ENCODE data around the gene ERI2. TPM values are rescaled to one million over a fixed set of nuclear protein-coding genes. Genes with fewer than 3 reads are reported as not detected.
A peak's percentile ranks its signal among the peaks of the same experiment; 100 is the strongest.
"Not testable (repeated sequence)": the region's sequence is repeated elsewhere in the genome, so short reads cannot be mapped to it uniquely, and the experiment has no call there.

Gene ERI2
- total RNA-seq, 1 experiment from 2014 or later: 21.9 TPM

DNA sequence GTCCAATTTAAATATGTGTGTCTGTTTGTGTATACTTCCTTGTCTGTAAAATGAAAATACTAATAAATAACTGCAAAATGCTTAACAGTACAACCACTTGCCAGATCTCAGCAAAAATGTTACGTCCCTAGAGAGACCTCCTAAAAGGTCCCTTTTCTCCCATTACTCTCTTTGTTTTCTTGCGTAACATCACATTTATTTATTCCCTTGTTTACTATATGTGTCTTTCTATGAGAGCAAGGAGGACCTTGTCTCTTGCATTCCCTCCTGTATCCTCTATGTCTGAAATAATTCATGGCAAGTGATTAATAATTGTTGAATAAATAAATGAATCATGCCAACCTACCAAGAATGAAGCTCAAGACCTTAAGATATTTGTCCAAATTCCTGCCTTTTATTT is 40.5 kb downstream of the ERI2 start:
- DNase-seq (ENCODE audit: low spot score): no peak

DNA sequence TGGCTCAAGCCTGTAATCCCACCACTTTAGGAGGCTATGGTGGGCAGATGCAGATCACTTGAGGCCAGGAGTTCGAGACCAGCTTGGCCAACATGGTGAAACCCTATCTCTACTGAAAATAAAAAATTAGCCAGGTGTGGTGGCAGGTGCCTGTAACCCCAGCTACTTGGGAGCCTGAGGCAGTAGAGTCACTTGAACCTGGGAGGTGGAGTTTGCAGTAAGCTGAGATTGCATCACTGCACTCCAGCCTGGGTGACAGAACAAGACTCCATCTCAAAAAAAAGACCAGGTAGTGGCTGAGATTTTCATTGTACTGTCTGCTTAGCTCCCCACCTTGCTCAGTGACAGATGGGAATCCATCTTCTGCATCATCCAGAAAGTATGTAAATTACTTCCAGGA is 41.8 kb downstream of the ERI2 start:
- not testable (repeated sequence) for DNase-seq (ENCODE audit: low spot score)

DNA sequence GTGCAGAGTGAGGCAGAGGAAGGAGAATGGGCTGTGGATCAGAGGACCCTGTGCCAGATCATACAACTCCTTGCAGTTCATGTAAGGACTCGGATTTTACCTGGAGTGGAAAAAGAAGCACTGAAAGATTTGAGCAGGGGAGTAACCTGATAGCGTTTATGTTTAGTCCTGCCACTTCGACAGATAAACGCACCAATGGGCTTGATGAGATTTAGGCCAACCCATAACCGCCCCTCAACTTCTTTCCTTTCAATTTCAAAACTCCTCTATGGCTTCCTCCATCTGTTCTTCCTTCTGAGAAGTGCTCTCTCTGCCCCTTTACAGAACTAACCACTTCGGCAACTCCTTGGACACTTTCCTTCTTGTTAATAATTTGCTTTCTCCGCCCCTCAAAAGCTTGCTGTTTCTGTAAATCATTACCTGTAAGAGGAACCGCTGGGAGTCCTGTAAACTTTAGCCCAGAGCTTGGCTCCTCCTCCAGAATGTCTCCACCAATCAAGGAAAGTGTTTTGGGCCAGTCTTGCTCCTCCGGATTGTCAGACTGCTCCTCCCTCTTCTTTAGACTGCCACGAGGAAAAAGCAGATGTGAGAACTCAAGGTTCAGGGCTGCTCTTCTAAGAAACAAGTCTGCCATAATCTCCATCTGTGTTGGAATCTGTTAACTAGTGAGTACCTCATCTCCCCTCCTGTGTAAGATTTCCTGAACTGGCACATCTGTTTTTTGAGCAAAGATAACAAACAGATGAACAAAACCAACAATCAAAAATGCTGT is 42.6 kb downstream of the ERI2 start, which contains the start of gene ACSM3:
Gene ACSM3, plus strand, starts transcription at position 554 of the 772 bp plus-strand sequence. CDS start 6,021 bp downstream, outside the sequence.
- DNase-seq (ENCODE audit: low spot score): peak; percentile 75

DNA sequence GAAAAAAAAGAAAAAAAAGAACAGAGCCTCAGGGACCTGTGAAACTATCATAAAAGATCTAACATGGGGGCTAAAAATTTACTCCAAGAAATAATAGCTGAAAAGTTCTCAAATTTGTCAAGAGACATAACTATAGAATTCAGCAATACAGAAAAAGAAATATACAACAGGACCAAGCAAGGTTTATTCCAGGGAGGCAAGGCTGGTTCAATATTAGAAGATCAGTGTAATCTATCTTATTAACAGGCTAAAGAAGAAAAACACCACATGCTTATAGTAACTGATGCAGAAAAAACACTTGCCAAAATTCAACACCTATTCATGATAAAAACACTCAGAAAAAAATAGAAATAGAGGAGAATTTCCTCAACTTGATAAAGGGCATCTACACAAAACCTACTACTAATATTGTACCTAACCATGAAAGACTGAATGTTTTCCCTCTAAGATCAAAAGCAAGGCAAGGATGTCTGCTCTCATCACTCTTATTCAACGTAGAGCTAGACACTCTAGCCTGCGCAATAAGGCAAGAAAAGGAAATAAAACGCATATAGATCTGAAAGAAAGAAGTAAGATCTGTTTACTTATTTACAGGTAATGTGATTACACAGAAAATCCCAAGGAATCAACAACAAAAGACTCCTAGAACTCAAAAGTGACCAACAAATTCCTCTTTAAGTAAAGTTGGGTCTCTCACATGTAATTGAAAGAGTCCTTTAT is 43.7 kb downstream of the ERI2 start:
- no peak for DNase-seq (ENCODE audit: low spot score)

DNA sequence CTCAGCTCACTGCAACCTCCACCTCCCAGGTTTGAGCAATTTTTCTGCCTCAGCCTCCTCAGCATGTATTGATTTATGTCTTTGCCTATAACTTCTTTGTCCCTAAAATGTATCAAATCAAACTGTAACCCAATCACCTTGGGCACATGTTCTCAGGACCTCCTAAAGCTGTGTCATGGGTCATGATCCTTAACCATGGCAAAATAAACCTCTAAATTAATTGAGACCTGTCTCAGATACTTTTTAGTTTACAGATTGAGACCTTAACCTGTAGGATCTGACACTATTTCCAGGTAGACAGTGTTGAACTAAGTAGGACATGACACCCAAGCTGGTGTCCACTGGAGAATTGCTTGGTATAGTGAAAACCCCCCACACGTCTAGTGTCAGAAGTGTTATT is 45.1 kb downstream of the ERI2 start:
- no peak for DNase-seq (ENCODE audit: low spot score)

DNA sequence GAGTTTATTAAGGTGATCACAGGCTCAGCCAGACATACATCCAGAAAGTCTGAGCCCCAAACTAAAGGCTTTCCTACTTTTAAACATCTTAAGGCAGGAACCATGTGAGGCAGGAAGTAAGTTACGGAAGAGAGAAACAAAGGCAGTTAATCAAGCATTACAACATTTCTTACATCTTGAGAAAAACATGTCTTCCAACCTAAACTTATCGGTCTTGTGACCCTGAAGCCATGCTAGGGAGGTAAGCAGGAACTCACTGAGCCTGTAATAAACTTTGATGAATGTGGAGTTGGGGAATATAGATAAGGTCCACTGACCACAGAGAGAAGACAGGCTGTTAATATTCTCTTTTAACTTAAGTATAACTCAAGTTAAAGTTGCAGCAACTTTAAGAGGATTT is 45.9 kb downstream of the ERI2 start:
- DNase-seq (ENCODE audit: low spot score): no peak

DNA sequence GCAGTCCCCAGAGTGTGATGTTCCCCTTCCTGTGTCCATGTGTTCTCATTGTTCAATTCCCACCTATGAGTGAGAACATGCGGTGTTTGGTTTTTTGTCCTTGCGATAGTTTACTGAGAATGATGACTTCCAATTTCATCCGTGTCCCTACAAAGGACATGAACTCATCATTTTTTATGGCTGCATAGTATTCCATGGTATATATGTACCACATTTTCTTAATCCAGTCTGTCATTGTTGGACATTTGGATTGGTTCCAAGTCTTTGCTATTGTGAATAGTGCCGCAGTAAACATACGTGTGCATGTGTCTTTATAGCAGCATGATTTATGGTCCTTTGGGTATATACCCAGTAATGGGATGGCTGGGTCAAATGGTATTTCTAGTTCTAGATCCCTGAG is 50.5 kb downstream of the ERI2 start:
- not testable (repeated sequence) for DNase-seq (ENCODE audit: low spot score)

DNA sequence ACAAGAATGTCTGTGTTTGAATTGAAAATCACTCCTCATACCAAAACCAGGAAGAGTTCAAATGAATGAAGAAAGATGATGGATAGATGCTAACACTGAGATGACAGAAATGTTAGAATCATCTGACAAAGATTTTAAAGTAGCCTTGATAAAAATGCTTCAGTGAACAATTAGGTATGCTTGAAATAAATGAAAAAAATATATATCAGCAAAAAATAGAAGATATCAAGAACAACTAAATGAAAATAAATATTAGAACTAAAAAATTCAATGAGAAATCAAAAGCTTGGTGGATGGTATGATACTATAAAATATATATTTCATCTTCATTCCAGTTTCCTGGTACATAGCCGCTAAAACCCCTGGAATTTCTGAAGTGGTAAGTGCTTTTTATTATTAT is 51.0 kb downstream of the ERI2 start:
- no peak for DNase-seq (ENCODE audit: low spot score)

DNA sequence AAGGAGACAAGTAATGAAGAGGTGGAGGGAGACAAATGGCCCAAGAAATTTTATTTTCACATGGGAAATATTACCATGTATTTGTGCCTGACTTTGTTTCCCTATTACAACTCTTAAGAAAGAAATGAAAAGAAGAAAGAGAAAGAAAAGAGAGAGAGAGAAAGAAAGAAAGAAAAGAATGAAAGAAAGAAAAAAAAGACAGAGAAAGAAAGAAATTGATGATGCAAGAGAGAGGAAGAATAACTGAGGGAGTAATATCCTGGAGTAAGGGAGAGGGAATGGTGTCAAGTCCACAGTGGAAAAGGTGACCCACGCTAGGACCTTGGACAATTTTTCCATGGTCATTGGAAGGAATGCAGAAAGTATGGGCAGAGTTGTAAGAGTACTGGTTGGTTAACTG is 52.5 kb downstream of the ERI2 start:
- no peak for DNase-seq (ENCODE audit: low spot score)

DNA sequence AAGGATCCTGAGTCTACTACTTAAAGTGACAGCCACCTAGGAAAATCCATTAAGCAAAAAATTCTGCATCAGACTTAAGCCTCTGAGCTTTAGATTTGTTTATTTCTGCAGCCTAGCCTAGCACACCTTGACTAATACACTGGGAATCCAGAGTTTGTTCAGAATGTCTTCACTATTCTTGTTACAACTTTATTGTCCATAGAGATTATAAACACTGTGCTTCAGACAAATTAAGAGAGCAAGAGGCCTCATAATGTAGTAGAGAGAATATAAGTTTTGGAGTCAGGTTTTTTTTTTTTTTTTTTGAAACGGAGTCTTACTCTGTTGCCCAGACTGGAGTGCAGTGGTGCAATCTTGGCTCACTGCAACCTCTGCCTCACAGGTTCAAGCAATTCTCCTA is 55.7 kb downstream of the ERI2 start:
- DNase-seq (ENCODE audit: low spot score): no peak

DNA sequence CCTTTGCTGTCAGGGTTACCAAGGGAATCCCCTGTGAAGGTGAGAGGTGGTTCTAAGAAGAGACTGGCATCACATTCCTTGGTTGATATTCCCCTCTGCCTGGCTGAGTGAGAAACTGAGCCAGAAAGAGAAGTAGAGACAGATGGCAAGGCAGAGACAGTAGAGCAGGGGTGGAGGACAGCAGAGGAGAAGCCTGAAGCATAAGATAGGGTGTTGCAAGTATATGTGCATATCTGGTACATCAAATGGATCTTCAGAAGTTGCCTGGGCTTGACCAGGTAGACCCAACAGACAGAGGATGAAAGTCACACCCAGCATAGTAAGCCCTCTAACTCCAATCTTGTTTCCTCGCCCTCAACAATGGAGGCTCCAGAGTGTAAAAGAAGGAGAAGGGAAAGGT is 56.8 kb downstream of the ERI2 start:
- DNase-seq (ENCODE audit: low spot score): no peak

DNA sequence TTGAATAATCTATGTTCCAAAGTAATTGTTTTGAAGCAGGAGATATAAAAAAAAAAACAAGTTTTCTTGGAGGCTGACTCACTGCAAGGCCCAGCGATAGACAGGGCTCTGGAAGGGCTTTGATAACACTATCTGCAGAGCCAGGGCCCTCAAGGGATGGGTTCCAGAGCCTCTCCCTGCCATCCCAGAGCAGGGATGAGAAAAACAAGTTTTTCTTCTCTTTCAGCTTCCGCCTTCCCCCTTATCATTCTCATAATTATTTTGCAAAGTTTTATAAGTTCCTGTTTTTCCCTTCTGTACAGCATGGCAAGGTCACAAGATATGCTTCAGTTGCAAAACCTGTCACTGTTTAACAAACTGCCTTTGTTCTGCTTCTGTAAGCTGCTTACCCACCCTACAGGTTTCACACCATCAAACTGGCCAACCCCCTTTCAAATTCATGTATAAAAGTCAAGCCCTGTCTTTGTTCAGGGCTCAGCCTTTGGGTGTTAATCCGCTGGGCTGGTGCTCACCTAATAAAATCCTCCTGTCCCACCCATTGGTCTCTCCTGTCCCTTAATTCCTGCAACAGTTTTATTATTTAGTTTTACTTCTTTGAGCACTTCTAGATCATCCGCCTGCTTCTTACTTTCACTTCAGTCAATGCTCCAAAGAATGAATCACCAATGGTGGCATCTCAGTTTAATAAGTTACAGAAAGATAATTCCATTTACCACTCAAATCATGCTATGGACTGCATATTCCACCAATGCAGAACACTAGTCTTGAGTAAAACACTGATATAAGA is 59.0 kb downstream of the ERI2 start:
- DNase-seq (ENCODE audit: low spot score): no peak

DNA sequence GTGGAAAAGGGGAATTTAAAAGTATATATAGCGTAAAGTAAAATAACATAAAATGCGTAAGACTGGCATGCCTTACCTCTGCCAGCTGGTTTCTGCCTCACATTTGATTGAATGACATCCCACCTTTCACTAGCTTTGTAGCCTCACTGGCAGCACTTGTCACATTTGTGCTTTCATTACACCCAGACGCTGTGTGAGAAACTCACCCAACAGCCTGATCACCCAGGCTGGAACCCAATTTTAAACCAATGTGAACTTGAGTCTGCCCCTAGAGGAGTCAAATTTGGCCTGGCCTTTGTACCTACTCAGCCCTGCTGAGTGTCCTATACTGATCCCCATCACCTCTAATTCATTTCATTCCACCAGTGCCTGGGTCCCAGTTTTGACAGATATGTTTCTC is 59.8 kb downstream of the ERI2 start:
- no peak for DNase-seq (ENCODE audit: low spot score)

Other genes with a start within 250 kb of the ERI2 start
- not detected in 2 replicates for gene ACSM2B, start 230.1 kb downstream of the ERI2 start, total RNA-seq (2014; rRNA removed; shearing (Covaris generic))
- 0.56 TPM in 1 of 2 replicates, not detected in the other for gene ACSM1, start 108.8 kb downstream of the ERI2 start, total RNA-seq (2014; rRNA removed; shearing (Covaris generic))
- gene THUMPD1, start 64.7 kb downstream of the ERI2 start, total RNA-seq (2014; rRNA removed; shearing (Covaris generic)): 33.2 and 44.0 TPM in 2 replicates
- 1.6 and 3.5 TPM in 2 replicates for gene ACSM3, start 42.5 kb downstream of the ERI2 start, total RNA-seq (2014; rRNA removed; shearing (Covaris generic))
- 4.2 and 6.9 TPM in 2 replicates for gene REXO5, start 55 bp upstream of the ERI2 start, total RNA-seq (2014; rRNA removed; shearing (Covaris generic))
- gene DCUN1D3, start 93.9 kb upstream of the ERI2 start, total RNA-seq (2014; rRNA removed; shearing (Covaris generic)): 8.3 and 9.3 TPM in 2 replicates
- gene LYRM1, start 94.3 kb upstream of the ERI2 start, total RNA-seq (2014; rRNA removed; shearing (Covaris generic)): 35.9 and 55.8 TPM in 2 replicates